Endothelial cell of umbilical vein (primary cell): ENCODE measurements around the gene CFAP100. TPM values are rescaled to one million over a fixed set of nuclear protein-coding genes. Genes with fewer than 3 reads are reported as not detected.

Experiments
- BruUV-seq: library from RNA; stranded (reverse); fragments of 400-500 nt; replicated peaks from 2 replicates; lab custom pipeline; 2021; lab: Mats Ljungman, UMichigan
- CTCF ChIA-PET: fragments of 300-600, 350-600 bp; sonication (Branson Sonifier 250); formaldehyde crosslinking; loops from one replicate; lab custom pipeline; 2021; ENCODE audit warnings: antibody characterized with exemption, inconsistent platforms; lab: Charles Lee
- POLR2A ChIA-PET: fragments of 300-600, 350-600 bp; sonication (Branson Sonifier 250); formaldehyde crosslinking; loops from one replicate; lab custom pipeline; 2021; ENCODE audit warnings: antibody characterized with exemption, inconsistent platforms; lab: Charles Lee
- DNase-seq: peaks from one replicate; pipeline ENCODE4 v3.0.0-alpha.2; 2011; ENCODE audit warnings: low read depth, low spot score
- FAIRE-seq: peaks from 2 replicates; lab custom pipeline; 2011; peaks lifted over from hg19 to GRCh38; lab: Jason Lieb, UNC
- H2AFZ ChIP-seq: 2 replicates; pipeline ENCODE4 v1.6.0; 2012; ENCODE audit warnings: low read depth, low read length, control low read depth, inconsistent platforms
- H3K27ac ChIP-seq: 2 replicates; pipeline ENCODE4 v1.5.1; 2011; ENCODE audit warnings: low read depth, mild to moderate bottlenecking, control low read depth, low read length, moderate library complexity; ENCODE audit not compliant: insufficient read depth
- H3K27me3 ChIP-seq, 2 experiments: 2 replicates each; pipeline versions ENCODE4 v1.6.0 to v1.6.1; 2011; ENCODE audit warnings: low read length in 2 of 2, mixed read lengths in 1 of 2; ENCODE audit not compliant: control insufficient read depth in 2 of 2, insufficient read depth in 2 of 2
- H3K36me3 ChIP-seq, 2 experiments: 2 replicates in 1 of 2; 3 replicates in 1 of 2; pipeline ENCODE4 v1.5.1; 2011; ENCODE audit warnings: low read length in 2 of 2, mild to moderate bottlenecking in 1 of 2, moderate library complexity in 1 of 2; ENCODE audit not compliant: control insufficient read depth in 2 of 2, insufficient read depth in 2 of 2; ENCODE audit errors: extremely low read depth in 1 of 2
- H3K4me1 ChIP-seq: 3 replicates; pipeline ENCODE4 v1.5.1; 2011; ENCODE audit warnings: mild to moderate bottlenecking, low read length; ENCODE audit not compliant: control insufficient read depth, insufficient read depth; ENCODE audit errors: extremely low read depth
- H3K4me2 ChIP-seq: 2 replicates; pipeline ENCODE4 v1.6.1; 2011; ENCODE audit warnings: low read length, control low read depth, mixed read lengths; ENCODE audit not compliant: insufficient read depth
- H3K4me3 ChIP-seq, 3 experiments: fragments of 200-600 bp in 1 of 3; sonication (generic), shearing (Covaris generic) in 1 of 3; replicated peaks in 1 of 3; 2 replicates each; pipeline ENCODE4 v1.5.1; 2011 to 2016; ENCODE audit warnings: control low read depth in 3 of 3, low read length in 3 of 3, mild to moderate bottlenecking in 2 of 3, inconsistent platforms in 1 of 3, low read depth in 1 of 3, moderate library complexity in 1 of 3; ENCODE audit not compliant: insufficient read depth in 1 of 3
- H3K79me2 ChIP-seq: 2 replicates; pipeline ENCODE4 v1.6.0; 2012; ENCODE audit warnings: low read length, inconsistent platforms; ENCODE audit not compliant: control insufficient read depth, insufficient read depth
- H3K9ac ChIP-seq: replicated peaks from 2 replicates; pipeline ENCODE3; 2011; ENCODE audit warnings: low read length, control low read depth; ENCODE audit not compliant: insufficient read depth; ENCODE audit errors: extremely low read depth
- H3K9me1 ChIP-seq: replicated peaks from 3 replicates; pipeline ENCODE4 v1.6.0; 2011; ENCODE audit warnings: mild to moderate bottlenecking, low read length; ENCODE audit not compliant: control insufficient read depth, insufficient read depth; ENCODE audit errors: extremely low read depth
- H3K9me3 ChIP-seq: replicated peaks from 2 replicates; pipeline ENCODE4 v1.5.1; 2012; ENCODE audit warnings: low read length, inconsistent platforms; ENCODE audit not compliant: control insufficient read depth, insufficient read depth
- H4K20me1 ChIP-seq: replicated peaks from 2 replicates; pipeline ENCODE3; 2011; ENCODE audit warnings: mild to moderate bottlenecking, low read length; ENCODE audit not compliant: control insufficient read depth, insufficient read depth; ENCODE audit errors: extremely low read depth
- CTCF ChIP-seq, 2 donors: IDR thresholded peaks; 1 replicate in 1 of 2; 2 replicates in 1 of 2; pipeline ENCODE4 v1.5.1; 2011; ENCODE audit warnings: low read length in 2 of 2, mild to moderate bottlenecking in 2 of 2, moderate library complexity in 2 of 2, control low read depth in 1 of 2, inconsistent platforms in 1 of 2, low read depth in 1 of 2; ENCODE audit not compliant: insufficient read depth in 1 of 2; ENCODE audit errors: extremely low read depth in 1 of 2
- EZH2 ChIP-seq: IDR thresholded peaks from 2 replicates; pipeline ENCODE4 v1.6.1; 2012; ENCODE audit warnings: borderline replicate concordance, low read depth, mild to moderate bottlenecking, moderate library complexity, low read length, inconsistent platforms; ENCODE audit not compliant: severe bottlenecking
- FOS ChIP-seq: IDR thresholded peaks from 2 replicates; pipeline ENCODE4 v1.6.1; 2011; ENCODE audit warnings: mild to moderate bottlenecking, low read length, moderate library complexity, borderline replicate concordance; ENCODE audit not compliant: insufficient read depth
- GATA2 ChIP-seq: IDR thresholded peaks from 2 replicates; pipeline ENCODE4 v1.7.0; 2011; ENCODE audit warnings: low read depth, mild to moderate bottlenecking, moderate library complexity, mixed read lengths, low read length; ENCODE audit not compliant: insufficient read length, insufficient read depth
- JUN ChIP-seq: IDR thresholded peaks from 2 replicates; pipeline ENCODE4 v1.6.1; 2011; ENCODE audit warnings: borderline replicate concordance, low read depth; ENCODE audit not compliant: insufficient read length, insufficient read depth
- MAX ChIP-seq: IDR thresholded peaks from 2 replicates; pipeline ENCODE4 v1.6.1; 2011; ENCODE audit not compliant: insufficient read depth, insufficient read length
- MYC ChIP-seq: IDR thresholded peaks from one replicate; pipeline ENCODE4 v1.6.1; 2011; ENCODE audit warnings: mild to moderate bottlenecking, low read depth, low read length
- POLR2A ChIP-seq: IDR thresholded peaks from 2 replicates; pipeline ENCODE4 v1.6.1; 2012; ENCODE audit warnings: low read depth, mild to moderate bottlenecking, control low read depth, low read length
- POLR2AphosphoS5 ChIP-seq: IDR thresholded peaks from 2 replicates; pipeline ENCODE4 v1.6.1; 2012; ENCODE audit warnings: low read depth, mild to moderate bottlenecking, control low read depth, low read length, moderate library complexity; ENCODE audit not compliant: insufficient read depth
- dilution Hi-C: fragments of 300-500 bp; cut with MboI; formaldehyde crosslinking; loops from one replicate; pipeline ENCODE4 v1.15.0; 2019; ENCODE audit warnings: low sequenced_read_pairs; ENCODE audit not compliant: extremely low pct_ligation_motif_present
- intact Hi-C: fragments of 100-400 bp; cut with micrococcal nuclease; formaldehyde crosslinking; loops from one replicate; pipeline ENCODE4 v1.10.0; 2022
- polyA plus RNA-seq, 4 experiments: library from polyadenylated mRNA; depleted of rRNA in 3 of 4; stranded (reverse) in 3 of 4; unstranded in 1 of 4; fragments of >200 nt; gene quantifications; 2 replicates each; pipeline versions ENCODE4 v1.2.1 to v1.2.3, GENCODE V29; 2011 to 2012; ENCODE audit warnings: missing spikeins in 1 of 4
- total RNA-seq: library from RNA; stranded (reverse); gene quantifications from 2 replicates; pipeline ENCODE4 v1.2.3, GENCODE V29; 2021

Gene CFAP100
- total and polyA plus RNA-seq, 2 donors (not counting 3 experiments of a cell fraction or from before 2014, with no cell fraction given) = not detected

- H3K27ac ChIP-seq = no peak overlapping the region
- no peak overlapping the region for H2AFZ ChIP-seq
- no peaks in the 10 kb centered on the region for H3K4me1 ChIP-seq
- intact Hi-C loops = no loop called here
- DNase-seq = no peak
- no peaks in the 10 kb centered on the region for H3K9me3 ChIP-seq
- BruUV-seq = no TSS peak
- no peak overlapping the region for H3K4me2 ChIP-seq
- H3K9ac ChIP-seq = no peak overlapping the region
- POLR2A ChIA-PET = no interaction called here
- H3K36me3 ChIP-seq = peaks cover 19 to 73% of the 10 kb centered on the region in 2 experiments
- H3K79me2 ChIP-seq = peaks cover 17% of the 10 kb centered on the region
- no peak overlapping the region for H3K4me3 ChIP-seq
- H4K20me1 ChIP-seq = no peaks in the 10 kb centered on the region
- TF ChIP-seq EZH2 (no peak), CTCF (IDR thresholded peaks at IDR 0.05; ENCODE audit: extremely low read depth in 1 of 2, insufficient read depth in 1 of 2, low read depth in 1 of 2, low read length in 2 of 2) (no peak), MAX (no peak), GATA2 (no peak), FOS (no peak), POLR2A (no peak), POLR2AphosphoS5 (no peak), MYC (no peak), JUN (no peak)
- no peaks in the 10 kb centered on the region for H3K27me3 ChIP-seq
- dilution Hi-C loops = no loop called here
- CTCF ChIA-PET = no interaction called here
- FAIRE-seq = no peak
- no peaks in the 10 kb centered on the region for H3K9me1 ChIP-seq
Observed at GRCh38 chr3:126464997-126465396, 70.3 kb downstream of the CFAP100 start.
